SK-N-SH treated with all-trans-retinoic acid at 6 μM for 48 hours (cell line): ENCODE measurements around the gene HIBCH.

Source experiments
- ARNTL ChIP-seq: fragments of 450-650 bp; formaldehyde crosslinking; IDR thresholded peaks from 2 replicates; pipeline ENCODE4 v1.5.0; 2020; ENCODE audit warnings: low read depth, mild to moderate bottlenecking, moderate library complexity, borderline replicate concordance
- BACH2 ChIP-seq: fragments of 250-450 bp; sonication (Bioruptor Pico); IDR thresholded peaks from 2 replicates; pipeline ENCODE4 v1.9.0; 2021; ENCODE audit warnings: mild to moderate bottlenecking, borderline replicate concordance
- CREB5 ChIP-seq: fragments of 250-450 bp; sonication (Bioruptor Pico); IDR thresholded peaks from 2 replicates; pipeline ENCODE4 v1.5.1; 2020; ENCODE audit warnings: low read depth, mild to moderate bottlenecking, moderate library complexity
- GLIS3 ChIP-seq: fragments of 250-450 bp; sonication (Bioruptor Pico); IDR thresholded peaks from 2 replicates; pipeline ENCODE4 v1.5.0; 2020; ENCODE audit warnings: mild to moderate bottlenecking, moderate library complexity
- TCF4 ChIP-seq: fragments of 250-450 bp; sonication (Bioruptor Pico); IDR thresholded peaks from 2 replicates; pipeline ENCODE4 v1.8.0; 2021; ENCODE audit warnings: mild to moderate bottlenecking, moderate library complexity, borderline replicate concordance
- TOX ChIP-seq: fragments of 250-450 bp; sonication (Bioruptor Pico); IDR thresholded peaks from 2 replicates; pipeline ENCODE4 v1.8.0; 2021; ENCODE audit warnings: mild to moderate bottlenecking, moderate library complexity, borderline replicate concordance
- ZC3H10 ChIP-seq: fragments of 250-450 bp; sonication (Bioruptor Pico); IDR thresholded peaks from 2 replicates; pipeline ENCODE4 v1.5.1; 2021; ENCODE audit warnings: mild to moderate bottlenecking, moderate library complexity
- ZFP3 ChIP-seq: fragments of 250-450 bp; sonication (Bioruptor Pico); IDR thresholded peaks from 2 replicates; pipeline ENCODE4 v1.5.0; 2020; ENCODE audit warnings: mild to moderate bottlenecking, moderate library complexity
- ZFP30 ChIP-seq: fragments of 450-650 bp; formaldehyde crosslinking; IDR thresholded peaks from 2 replicates; pipeline ENCODE4 v1.5.0; 2022; ENCODE audit warnings: mild to moderate bottlenecking, moderate library complexity
- ZNF565 ChIP-seq: fragments of 450-650 bp; formaldehyde crosslinking; conservative IDR thresholded peaks from 2 replicates; pipeline ENCODE4 v1.5.0; 2020; ENCODE audit warnings: low read depth, mild to moderate bottlenecking, moderate library complexity
- ZNF70 ChIP-seq: fragments of 450-650 bp; formaldehyde crosslinking; IDR thresholded peaks from 2 replicates; pipeline ENCODE4 v1.5.0; 2020; ENCODE audit warnings: mild to moderate bottlenecking, moderate library complexity
- TF ChIP-seq, protein P1 (sequence below): fragments of 250-450 bp; sonication (Bioruptor Pico); IDR thresholded peaks from 2 replicates; pipeline ENCODE4 v1.5.1; 2021; ENCODE audit warnings: mild to moderate bottlenecking, moderate library complexity

DNA sequence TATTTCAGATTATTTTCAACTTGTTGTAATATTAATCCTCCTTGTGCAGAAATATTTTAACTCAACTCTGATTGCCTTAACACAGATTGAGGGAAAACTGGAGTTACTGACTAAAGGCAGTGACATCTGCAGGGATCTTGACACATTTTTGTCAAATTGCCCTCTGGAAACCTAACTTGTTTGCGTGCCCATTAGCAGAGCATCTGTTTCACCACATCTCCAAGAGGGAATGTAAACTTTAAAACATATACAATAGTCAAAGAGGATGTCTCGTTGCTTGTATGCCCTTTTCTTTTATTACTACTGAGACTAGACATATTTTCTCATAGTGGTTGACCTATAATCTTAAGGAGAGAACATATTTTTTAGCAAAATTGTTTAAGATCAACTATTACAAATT is 38.0 kb upstream of the HIBCH start:
- TF ChIP-seq TOX (CRISPR knock-in tag), result no peak
- no peak for TF ChIP-seq ZFP3 (CRISPR knock-in tag)
- no peak for TF ChIP-seq CREB5
- no peak for TF ChIP-seq ZNF565 (CRISPR knock-in tag)
- no peak for TF ChIP-seq ARNTL (CRISPR knock-in tag)
- no peak for TF ChIP-seq ZNF70
- TF ChIP-seq TCF4 (CRISPR knock-in tag), result no peak
- TF ChIP-seq BACH2 (CRISPR knock-in tag), result no peak
- TF ChIP-seq, protein P1, sequence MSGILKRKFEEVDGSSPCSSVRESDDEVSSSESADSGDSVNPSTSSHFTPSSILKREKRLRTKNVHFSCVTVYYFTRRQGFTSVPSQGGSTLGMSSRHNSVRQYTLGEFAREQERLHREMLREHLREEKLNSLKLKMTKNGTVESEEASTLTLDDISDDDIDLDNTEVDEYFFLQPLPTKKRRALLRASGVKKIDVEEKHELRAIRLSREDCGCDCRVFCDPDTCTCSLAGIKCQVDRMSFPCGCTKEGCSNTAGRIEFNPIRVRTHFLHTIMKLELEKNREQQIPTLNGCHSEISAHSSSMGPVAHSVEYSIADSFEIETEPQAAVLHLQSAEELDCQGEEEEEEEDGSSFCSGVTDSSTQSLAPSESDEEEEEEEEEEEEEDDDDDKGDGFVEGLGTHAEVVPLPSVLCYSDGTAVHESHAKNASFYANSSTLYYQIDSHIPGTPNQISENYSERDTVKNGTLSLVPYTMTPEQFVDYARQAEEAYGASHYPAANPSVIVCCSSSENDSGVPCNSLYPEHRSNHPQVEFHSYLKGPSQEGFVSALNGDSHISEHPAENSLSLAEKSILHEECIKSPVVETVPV (CRISPR knock-in tag), result no peak
- TF ChIP-seq ZFP30 (CRISPR knock-in tag), result no peak
- TF ChIP-seq ZC3H10, result no peak
- TF ChIP-seq GLIS3 (CRISPR knock-in tag), result no peak
